Esophagus squamous epithelium (tissue), 4 donors: ENCODE measurements around the gene DCC.

Experiments used
- POLR2A ChIP-seq, 4 donors: fragments of 450-650 bp; IDR thresholded peaks; one replicate each; pipeline ENCODE4 v1.6.1; 2017; ENCODE audit warnings: antibody characterized with exemption in 4 of 4, mild to moderate bottlenecking in 4 of 4, moderate library complexity in 3 of 4
- TF ChIP-seq, protein P1 (sequence below), 6 experiments: fragments of 450-650 bp in 4 of 6; fragments of 200-600 bp in 2 of 6; sonication (generic) in 2 of 6; IDR thresholded peaks; one replicate each; pipeline ENCODE4 v1.5.1; 2016 to 2019; ENCODE audit warnings: antibody characterized with exemption in 6 of 6, mild to moderate bottlenecking in 4 of 6, moderate library complexity in 4 of 6

DNA sequence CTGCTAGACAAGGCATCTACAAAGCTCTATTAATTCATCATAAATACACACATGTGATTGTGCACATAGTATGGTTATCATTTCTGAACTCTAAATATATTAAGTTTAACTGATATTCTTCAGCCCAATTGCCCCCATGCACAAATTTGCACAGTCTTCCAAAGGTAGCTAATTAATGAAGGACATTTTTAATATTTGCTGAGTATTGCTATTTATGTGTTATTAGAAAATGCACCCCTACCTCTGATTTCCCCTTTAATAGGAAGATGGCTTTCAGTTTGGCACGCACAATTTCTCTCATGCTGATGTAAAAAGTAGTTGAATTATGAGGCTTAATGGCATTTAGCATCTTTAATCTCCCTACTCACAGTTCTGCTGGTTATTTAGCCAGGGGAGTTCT, 242.1 kb downstream of the DCC start:
- TF ChIP-seq, protein P1, sequence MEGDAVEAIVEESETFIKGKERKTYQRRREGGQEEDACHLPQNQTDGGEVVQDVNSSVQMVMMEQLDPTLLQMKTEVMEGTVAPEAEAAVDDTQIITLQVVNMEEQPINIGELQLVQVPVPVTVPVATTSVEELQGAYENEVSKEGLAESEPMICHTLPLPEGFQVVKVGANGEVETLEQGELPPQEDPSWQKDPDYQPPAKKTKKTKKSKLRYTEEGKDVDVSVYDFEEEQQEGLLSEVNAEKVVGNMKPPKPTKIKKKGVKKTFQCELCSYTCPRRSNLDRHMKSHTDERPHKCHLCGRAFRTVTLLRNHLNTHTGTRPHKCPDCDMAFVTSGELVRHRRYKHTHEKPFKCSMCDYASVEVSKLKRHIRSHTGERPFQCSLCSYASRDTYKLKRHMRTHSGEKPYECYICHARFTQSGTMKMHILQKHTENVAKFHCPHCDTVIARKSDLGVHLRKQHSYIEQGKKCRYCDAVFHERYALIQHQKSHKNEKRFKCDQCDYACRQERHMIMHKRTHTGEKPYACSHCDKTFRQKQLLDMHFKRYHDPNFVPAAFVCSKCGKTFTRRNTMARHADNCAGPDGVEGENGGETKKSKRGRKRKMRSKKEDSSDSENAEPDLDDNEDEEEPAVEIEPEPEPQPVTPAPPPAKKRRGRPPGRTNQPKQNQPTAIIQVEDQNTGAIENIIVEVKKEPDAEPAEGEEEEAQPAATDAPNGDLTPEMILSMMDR (IDR thresholded peaks at IDR 0.05): no peak
- no peak for TF ChIP-seq POLR2A (IDR thresholded peaks at IDR 0.05)
